ENCODE measurements around the gene FAM120AOS. TPM values are rescaled to one million over a fixed set of nuclear protein-coding genes. Genes with fewer than 3 reads are reported as not detected.
A peak's percentile ranks its signal among the peaks of the same experiment; 100 is the strongest.
"Not testable (repeated sequence)": the region's sequence is repeated elsewhere in the genome, so short reads cannot be mapped to it uniquely, and the experiment has no call there.

Gene FAM120AOS
- total RNA-seq, 2 donors from 2014 or later = 30.2 to 40.8 TPM

DNA sequence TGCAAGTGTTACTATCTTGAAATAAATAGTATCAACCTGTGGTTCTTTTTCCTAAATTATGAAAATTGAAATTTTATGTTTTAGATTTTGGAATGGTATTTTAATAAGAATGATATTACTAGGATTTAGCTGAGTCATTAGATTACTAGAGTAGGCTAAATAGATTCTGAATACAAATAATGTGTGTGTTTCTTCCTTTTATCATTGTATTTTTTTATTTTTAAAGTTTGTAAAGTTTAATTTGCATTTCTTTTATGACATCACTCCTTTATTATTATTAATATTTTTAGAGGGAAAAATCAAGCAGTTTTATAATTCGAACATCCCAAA lies 8.0 kb upstream of the FAM120AOS start:
- no peaks in the 10 kb centered on the region for H3K9me3 Mint-ChIP-seq
- H3K4me1 Mint-ChIP-seq = peaks cover 70% of the 10 kb centered on the region
- no peak for ATAC-seq (replicated peaks)
- H3K27ac Mint-ChIP-seq = no peak overlapping the region
- peaks cover 19% of the 10 kb centered on the region for H3K36me3 Mint-ChIP-seq (ENCODE audit: low read depth)
- H3K27me3 Mint-ChIP-seq = no peaks in the 10 kb centered on the region
- H3K4me3 Mint-ChIP-seq = no peak overlapping the region

DNA sequence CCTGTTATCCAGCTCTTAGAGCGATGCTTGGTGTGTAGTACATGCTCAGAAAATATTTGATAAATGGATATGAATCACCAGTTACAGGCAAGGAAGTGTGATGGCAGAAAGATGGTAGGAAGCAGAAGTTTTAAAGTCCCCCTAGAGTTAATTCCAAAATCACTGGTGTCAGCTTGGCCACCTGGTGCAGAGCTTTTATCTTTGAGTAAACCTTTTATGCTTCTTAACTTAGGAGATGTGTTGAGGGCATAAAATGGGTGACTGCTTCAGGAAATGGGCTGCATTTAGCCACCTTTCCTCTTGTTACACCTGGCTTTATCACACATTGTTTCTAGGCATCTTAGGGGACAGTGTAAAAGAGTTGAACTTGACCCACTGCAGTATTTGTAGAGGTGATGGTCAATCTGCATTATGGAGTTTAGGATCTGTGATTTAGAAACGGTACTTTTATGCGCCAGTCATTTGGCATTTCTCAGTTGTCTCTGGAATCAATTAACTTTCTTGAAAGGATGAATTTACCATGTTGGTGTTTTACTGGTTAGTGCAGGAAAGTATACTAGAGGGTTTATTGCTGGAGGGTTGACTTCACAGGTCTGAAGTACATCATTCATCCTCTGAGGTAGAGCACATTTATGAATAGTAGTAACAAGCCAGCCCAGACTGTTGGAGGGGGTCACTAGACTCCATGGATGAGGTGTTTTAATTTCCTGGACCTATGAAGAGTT lies 7.5 kb upstream of the FAM120AOS start:
- H3K27ac Mint-ChIP-seq = peak overlapping the region; percentile 62
- peaks cover 24% of the 10 kb centered on the region for H3K36me3 Mint-ChIP-seq (ENCODE audit: low read depth)
- peak overlapping the region; percentile 26 for H3K4me3 Mint-ChIP-seq
- H3K27me3 Mint-ChIP-seq = no peaks in the 10 kb centered on the region
- peaks cover 69% of the 10 kb centered on the region for H3K4me1 Mint-ChIP-seq
- ATAC-seq (replicated peaks) = peak; percentile 20
- no peaks in the 10 kb centered on the region for H3K9me3 Mint-ChIP-seq

DNA sequence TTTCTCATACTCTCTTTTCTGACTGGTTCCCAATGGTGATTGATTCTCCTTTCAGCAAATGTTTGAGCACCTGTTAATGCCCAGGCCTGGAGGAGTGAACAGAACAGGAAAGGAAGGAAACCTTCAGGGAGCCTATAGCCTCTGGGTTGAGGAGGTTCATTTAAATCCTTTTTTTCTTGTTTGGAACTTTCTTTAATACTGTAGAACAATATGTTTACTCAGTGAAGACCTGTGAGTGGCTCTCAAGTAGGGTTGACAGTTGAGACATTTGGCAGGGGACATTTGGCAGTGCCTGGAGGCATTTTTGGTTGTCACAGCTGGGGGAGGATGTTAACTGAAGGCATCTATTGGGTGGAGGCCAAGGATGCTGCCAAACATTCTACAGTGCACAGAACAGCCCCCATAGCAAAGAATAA lies 6.1 kb upstream of the FAM120AOS start:
- H3K36me3 Mint-ChIP-seq (ENCODE audit: low read depth) = peaks cover 32% of the 10 kb centered on the region
- H3K27ac Mint-ChIP-seq = peak overlapping the region; percentile 65
- no peaks in the 10 kb centered on the region for H3K27me3 Mint-ChIP-seq
- peaks cover 64% of the 10 kb centered on the region for H3K4me1 Mint-ChIP-seq
- H3K4me3 Mint-ChIP-seq = no peak overlapping the region
- H3K9me3 Mint-ChIP-seq = no peaks in the 10 kb centered on the region
- no peak for ATAC-seq (replicated peaks)

DNA sequence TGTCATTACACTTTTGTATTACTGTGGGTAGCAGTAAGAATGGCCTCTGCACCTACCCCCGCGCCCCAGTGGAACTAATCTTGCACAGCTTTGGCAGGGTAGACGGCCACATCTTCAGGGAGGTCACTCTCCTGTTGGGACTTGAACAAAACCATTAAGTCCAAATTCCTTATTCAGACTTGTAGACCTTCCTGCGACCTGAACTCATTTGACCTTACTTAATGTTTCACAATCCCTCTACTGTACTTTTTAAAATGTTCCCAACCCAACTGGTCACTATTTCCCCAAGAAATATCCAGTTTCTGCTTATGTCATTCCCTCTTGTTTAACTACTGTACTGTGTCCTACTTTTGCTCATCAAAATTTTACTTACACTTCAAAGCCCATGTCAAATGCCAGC lies 5.3 kb upstream of the FAM120AOS start:
- peaks cover 39% of the 10 kb centered on the region for H3K36me3 Mint-ChIP-seq (ENCODE audit: low read depth)
- peaks cover 62% of the 10 kb centered on the region for H3K4me1 Mint-ChIP-seq
- H3K4me3 Mint-ChIP-seq = no peak overlapping the region
- no peak for ATAC-seq (replicated peaks)
- H3K9me3 Mint-ChIP-seq = no peaks in the 10 kb centered on the region
- H3K27ac Mint-ChIP-seq = peak overlapping the region; percentile 65
- H3K27me3 Mint-ChIP-seq = no peaks in the 10 kb centered on the region

DNA sequence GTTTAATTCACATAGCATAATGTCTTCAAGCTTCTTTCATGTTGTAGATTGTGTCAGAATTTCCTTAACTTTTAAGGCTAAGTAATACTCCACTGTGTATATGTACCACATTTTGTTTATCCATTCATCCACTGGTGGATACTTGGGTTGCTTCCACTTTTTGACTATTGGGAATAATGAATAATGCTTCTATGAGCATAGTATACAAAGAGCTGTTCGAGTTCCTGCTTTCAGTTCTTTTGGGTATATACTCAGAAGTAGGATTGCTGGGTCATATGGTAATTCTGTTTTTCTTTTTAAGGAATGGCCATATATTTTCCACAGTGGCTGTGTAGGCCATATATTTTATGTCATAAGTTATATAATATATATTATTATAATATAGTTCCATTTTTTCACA lies 3.6 kb upstream of the FAM120AOS start:
- Mint-ChIP-seq H3K4me3 (peak overlapping the region; percentile 75), H3K9me3 (no peaks in the 10 kb centered on the region), H3K4me1 (peaks cover 50% of the 10 kb centered on the region), H3K36me3 (ENCODE audit: low read depth) (peaks cover 45% of the 10 kb centered on the region), H3K27ac (peak overlapping the region; percentile 69), H3K27me3 (no peaks in the 10 kb centered on the region)
- ATAC-seq (replicated peaks) = no peak

DNA sequence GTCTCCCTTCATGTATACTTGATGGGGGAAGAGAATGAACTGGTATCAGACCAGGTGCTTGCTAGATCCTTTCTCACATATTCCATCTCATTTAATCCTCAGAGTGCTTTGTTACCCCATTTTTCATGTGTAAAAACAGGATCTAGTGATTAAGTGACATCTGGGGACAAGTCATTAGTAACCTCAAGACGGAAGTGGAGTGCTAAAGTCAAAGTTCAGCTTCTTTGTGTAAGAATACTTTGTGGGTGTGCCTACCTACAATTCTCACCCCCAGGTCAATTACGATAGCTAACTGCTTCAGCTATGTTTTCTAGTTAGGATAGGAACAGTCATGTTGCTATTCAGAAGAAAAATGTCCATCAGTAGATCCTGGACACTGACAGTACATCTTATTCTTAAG lies 3.1 kb upstream of the FAM120AOS start:
- Mint-ChIP-seq H3K27me3 (no peaks in the 10 kb centered on the region), H3K27ac (peak overlapping the region; percentile 69), H3K4me3 (peak overlapping the region; percentile 75), H3K36me3 (ENCODE audit: low read depth) (peaks cover 45% of the 10 kb centered on the region), H3K4me1 (peaks cover 50% of the 10 kb centered on the region), H3K9me3 (no peaks in the 10 kb centered on the region)
- ATAC-seq (replicated peaks) = peak; percentile 14

DNA sequence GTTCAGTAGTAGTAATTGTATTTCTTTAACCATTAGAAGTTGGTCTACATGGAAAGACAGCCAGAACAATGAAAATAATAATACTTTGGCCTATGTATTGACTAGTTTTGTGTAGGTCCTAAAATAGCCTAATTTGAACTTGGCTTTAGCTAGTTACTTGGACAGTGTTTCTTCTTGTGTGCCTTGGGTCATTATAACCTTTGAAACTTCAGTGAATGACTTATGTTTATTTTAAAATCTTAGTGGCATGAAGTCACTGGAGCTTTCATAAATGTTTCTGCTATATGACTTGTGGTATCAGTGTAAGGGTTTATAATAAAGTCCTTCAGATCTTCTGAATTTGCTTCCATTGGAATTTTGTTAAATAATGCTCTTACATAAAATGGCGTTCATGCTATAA lies 2.6 kb upstream of the FAM120AOS start:
- Mint-ChIP-seq H3K4me3 (peak overlapping the region; percentile 75), H3K9me3 (no peaks in the 10 kb centered on the region), H3K36me3 (ENCODE audit: low read depth) (peaks cover 45% of the 10 kb centered on the region)

DNA sequence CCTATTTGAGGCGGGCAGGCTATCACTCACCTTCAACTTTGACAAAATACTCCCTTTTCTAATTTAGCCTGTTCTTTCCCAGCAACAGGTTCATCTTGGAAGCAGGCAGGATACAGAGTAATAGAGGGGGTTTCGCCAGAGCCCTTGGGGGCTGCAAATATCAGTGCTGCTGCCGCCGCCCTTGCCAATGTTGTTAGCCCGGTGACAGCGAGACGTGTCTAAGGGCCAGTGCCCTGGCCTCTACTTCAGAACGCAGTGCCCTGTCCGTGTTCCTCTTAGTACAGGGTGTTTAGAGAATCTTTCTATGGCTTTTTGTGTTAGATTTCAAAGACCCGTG lies 703 bp downstream of the FAM120AOS start:
- H3K27ac Mint-ChIP-seq = peak overlapping the region; percentile 94
- H3K27me3 Mint-ChIP-seq = no peaks in the 10 kb centered on the region
- peaks cover 32% of the 10 kb centered on the region for H3K4me1 Mint-ChIP-seq
- peaks cover 70% of the 10 kb centered on the region for H3K36me3 Mint-ChIP-seq (ENCODE audit: low read depth)
- H3K4me3 Mint-ChIP-seq = peak overlapping the region; percentile 94
- ATAC-seq (replicated peaks) = no peak
- H3K9me3 Mint-ChIP-seq = no peaks in the 10 kb centered on the region

More for the DNA sequence above, 2.6 kb upstream of the FAM120AOS start:
- H3K4me1 Mint-ChIP-seq = peaks cover 48% of the 10 kb centered on the region
- peak overlapping the region; percentile 69 for H3K27ac Mint-ChIP-seq
- no peaks in the 10 kb centered on the region for H3K27me3 Mint-ChIP-seq
- no peak for ATAC-seq (replicated peaks)

DNA sequence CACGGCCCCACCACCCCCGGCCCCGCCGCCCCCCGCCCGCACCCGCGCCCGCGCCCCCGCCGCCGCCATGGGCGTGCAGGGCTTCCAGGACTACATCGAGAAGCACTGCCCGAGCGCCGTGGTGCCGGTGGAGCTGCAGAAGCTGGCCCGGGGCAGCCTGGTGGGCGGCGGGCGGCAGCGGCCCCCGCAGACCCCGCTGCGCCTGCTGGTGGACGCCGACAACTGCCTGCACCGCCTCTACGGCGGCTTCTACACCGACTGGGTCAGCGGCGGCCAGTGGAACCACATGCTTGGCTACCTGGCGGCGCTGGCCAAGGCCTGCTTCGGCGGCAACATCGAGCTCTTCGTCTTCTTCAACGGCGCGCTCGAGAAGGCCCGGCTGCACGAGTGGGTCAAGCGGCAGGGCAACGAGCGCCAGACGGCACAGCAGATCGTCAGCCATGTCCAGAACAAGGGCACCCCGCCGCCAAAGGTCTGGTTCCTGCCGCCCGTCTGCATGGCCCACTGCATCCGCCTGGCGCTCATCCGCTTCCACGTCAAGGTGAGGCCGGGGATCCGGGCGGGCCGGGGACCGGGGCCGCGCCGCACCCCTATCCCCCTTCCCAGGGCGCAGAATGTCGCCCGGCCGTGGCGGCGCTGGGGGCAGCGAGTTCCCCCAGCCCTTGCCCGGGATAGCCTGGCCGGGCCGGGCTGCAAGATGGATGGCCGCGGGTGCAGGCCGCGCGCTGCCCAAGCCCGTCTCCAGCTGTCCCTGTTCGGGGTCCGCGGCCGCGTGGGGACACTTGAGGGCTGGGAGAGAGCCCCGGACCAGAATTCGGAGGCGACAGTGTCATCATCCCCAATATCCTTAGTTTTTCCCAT lies 1.3 kb downstream of the FAM120AOS start:
- Mint-ChIP-seq H3K9me3 (no peaks in the 10 kb centered on the region), H3K27ac (peak overlapping the region; percentile 94), H3K4me1 (peaks cover 26% of the 10 kb centered on the region)

DNA sequence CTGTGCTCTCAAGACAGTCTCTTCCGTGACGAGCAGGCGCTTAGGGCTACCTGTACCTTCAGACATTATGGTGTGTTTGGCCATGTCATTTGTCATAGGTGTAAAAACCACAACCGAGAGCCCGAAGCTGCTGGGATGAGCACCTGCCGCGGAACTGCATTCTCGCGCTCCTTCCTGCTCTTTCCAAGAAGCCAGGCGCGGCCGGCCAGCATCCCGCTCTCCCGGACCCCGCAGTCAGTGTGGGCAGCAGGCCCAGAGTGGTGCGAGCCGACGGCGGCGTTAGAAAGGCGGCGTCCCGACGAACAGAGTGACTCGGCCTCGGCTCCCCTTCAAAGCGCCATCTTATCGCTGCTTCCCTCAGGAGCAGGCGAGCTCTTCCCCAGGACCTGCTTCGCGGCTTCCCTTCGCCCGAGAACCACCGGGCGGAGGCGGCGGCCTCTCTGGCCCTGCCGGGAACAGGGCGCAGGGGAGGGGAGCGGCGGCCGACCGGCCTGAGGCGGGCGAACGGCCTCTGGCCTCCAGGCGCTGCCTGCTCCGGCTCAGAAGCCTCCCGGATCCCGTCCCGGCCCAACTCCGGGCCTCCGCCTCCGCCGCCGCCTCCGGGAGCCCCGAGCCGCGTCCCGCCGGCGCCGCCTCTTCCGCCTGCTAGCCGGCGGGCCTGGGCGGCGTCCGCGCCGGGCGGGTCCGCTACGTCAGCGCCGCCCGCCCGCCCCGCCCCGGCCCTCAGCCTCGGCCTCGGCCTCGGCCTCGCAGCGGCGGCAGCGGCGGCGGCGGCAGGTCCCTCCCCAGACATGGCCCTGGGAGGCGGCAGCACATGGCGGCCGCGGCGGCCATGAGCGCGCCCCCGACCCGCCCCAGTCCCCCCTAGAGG lies 2.2 kb downstream of the FAM120AOS start, which contains the start of gene FAM120A:
Gene FAM120A, plus strand, starts transcription at position 741 of the 871 bp plus-strand sequence. CDS start 231 bp downstream, outside the sequence.
- Mint-ChIP-seq H3K4me3 (peak within 1 kb of the TSS; percentile 94), H3K27ac (peak within 1 kb of the TSS; percentile 94), H3K4me1 (peaks cover 17% of the 10 kb centered on the region), H3K9me3 (no peaks in the 10 kb centered on the region), H3K27me3 (no peaks in the 10 kb centered on the region), H3K36me3 (ENCODE audit: low read depth) (peaks cover 79% of the 10 kb centered on the region)
- peak; percentile 78 for ATAC-seq (replicated peaks)

More for the DNA sequence above, 1.3 kb downstream of the FAM120AOS start:
- peak; percentile 8 for ATAC-seq (replicated peaks)
- Mint-ChIP-seq H3K4me3 (peak overlapping the region; percentile 94), H3K36me3 (ENCODE audit: low read depth) (peaks cover 73% of the 10 kb centered on the region), H3K27me3 (no peaks in the 10 kb centered on the region)

DNA sequence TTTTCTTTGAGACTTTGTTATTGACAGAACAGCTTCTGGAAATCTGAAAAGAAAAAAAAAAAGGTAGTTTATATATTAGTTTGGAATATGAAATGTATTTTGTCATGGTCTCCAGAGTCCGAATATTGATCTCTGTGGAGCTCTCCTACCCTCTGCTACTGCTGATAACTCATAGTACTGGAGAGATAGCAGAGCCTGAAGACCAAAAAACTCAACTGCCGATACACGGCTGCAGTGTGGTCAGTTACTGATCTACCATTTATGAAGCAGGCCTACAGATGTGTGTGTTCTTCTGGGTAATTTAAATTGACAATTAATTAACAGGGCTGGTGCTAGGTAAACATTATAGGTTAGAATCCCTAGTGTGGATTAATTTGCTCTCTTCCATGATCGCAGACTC lies 5.7 kb downstream of the FAM120AOS start:
- Mint-ChIP-seq H3K27ac (peak overlapping the region; percentile 60), H3K9me3 (no peaks in the 10 kb centered on the region), H3K27me3 (no peaks in the 10 kb centered on the region), H3K4me3 (no peak overlapping the region), H3K4me1 (peaks cover 7% of the 10 kb centered on the region), H3K36me3 (ENCODE audit: low read depth) (peaks cover 65% of the 10 kb centered on the region)
- no peak for ATAC-seq (replicated peaks)

DNA sequence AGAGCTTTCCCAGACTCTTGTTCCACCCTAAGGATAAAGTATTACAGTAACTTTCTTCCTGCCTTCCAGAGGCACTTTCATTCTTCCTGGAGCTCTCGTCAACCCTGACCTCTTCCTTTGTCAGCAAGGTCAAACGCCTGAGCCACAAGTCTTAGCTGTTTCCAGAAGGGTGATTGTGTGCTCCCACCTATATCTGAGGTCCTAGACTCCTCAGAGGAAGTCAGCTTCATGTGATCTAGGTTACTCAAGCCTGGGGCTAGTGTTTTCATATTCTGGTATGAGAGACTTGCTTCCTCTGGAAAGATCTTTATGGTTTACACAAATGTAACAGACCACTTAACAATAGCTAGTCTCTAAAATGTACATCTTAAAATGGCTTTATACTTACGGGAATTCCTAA lies 7.3 kb downstream of the FAM120AOS start:
- ATAC-seq (replicated peaks) = no peak
- no peaks in the 10 kb centered on the region for H3K27me3 Mint-ChIP-seq

DNA sequence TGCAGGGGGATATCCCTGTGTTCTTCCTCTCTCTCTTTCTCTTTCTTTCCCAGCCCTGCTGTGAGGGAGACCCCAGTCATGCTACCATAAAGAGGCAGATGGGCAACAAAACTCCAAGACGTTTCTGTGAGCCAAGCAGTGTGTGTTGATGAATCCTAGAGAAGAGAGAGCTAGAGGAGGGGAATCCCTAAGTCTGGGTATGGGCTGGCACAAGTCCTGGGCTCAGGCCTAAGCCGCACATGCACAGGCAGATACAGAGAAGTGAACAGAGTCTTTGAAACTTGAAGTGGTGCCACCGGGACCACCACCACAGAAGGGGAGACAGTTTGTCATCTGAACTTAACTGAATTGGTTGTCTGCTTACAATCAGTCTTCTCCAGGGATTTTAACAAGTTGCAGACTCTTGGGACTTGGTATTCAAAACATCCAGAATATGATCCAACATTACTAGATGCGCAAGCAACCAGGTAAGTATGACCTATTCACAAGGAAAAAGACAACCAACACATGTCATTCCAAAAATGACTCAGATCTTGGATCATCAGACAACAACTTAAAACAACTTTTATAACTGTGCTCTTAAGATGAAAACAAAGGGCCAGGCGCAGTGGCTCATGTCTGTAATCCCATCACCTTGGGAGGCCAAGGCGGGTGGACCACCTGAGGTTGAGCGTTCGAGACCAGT lies 12.3 kb downstream of the FAM120AOS start:
- Mint-ChIP-seq H3K36me3 (ENCODE audit: low read depth) (peaks cover 13% of the 10 kb centered on the region), H3K27ac (no peak overlapping the region), H3K9me3 (no peaks in the 10 kb centered on the region), H3K4me3 (no peak overlapping the region), H3K27me3 (no peaks in the 10 kb centered on the region), H3K4me1 (peaks cover 5% of the 10 kb centered on the region)
- ATAC-seq (replicated peaks) = no peak

More for the DNA sequence above, 7.3 kb downstream of the FAM120AOS start:
- Mint-ChIP-seq H3K9me3 (no peaks in the 10 kb centered on the region), H3K36me3 (ENCODE audit: low read depth) (peaks cover 63% of the 10 kb centered on the region), H3K4me3 (no peak overlapping the region), H3K4me1 (peaks cover 9% of the 10 kb centered on the region), H3K27ac (peak overlapping the region; percentile 60)

DNA sequence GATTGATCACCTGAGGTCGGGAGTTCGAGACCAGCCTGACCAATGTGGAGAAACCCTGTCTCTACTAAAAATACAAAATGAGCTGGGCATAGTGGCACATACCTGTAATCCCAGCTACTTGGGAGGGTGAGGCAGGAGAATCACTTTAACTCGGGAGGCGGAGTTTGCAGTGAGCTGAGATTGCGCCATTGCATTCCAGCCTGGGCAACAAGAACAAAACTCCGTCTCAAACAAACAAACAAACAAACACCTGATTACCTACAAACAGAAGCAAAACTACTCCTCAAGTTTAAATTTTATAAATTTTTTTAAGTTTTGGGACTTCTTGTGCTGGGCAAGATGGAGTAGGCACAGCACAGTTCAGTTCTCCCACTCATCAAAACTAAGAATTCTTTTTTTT lies 14.1 kb downstream of the FAM120AOS start:
- not testable (repeated sequence) for H3K4me1 Mint-ChIP-seq; H3K27me3 Mint-ChIP-seq; H3K27ac Mint-ChIP-seq; H3K4me3 Mint-ChIP-seq; ATAC-seq (replicated peaks); H3K36me3 Mint-ChIP-seq (ENCODE audit: low read depth); H3K9me3 Mint-ChIP-seq
